Activated B cell treated with CpG ODN at 0.5 μM for 24 hours (primary cell): ENCODE results near the gene GALC. TPM values are rescaled to one million over a fixed set of nuclear protein-coding genes. Genes with fewer than 3 reads are reported as not detected.

ENCODE experiments used
- ATAC-seq: fragments of 200-7000 bp; cut with Tn5 transposase; one replicate; pipeline ENCODE4 v1.10.0; 2021; ENCODE audit warnings: low read depth, mild to moderate bottlenecking, moderate library complexity
- CTCF ChIA-PET: fragments of 350-600 bp; sonication (Branson Sonifier 250); formaldehyde crosslinking; loops from one replicate; lab custom pipeline; 2021; ENCODE audit warnings: antibody characterized with exemption; lab: Charles Lee
- POLR2A ChIA-PET: fragments of 350-600 bp; sonication (Branson Sonifier 250); formaldehyde crosslinking; loops from one replicate; lab custom pipeline; 2021; ENCODE audit warnings: antibody characterized with exemption; lab: Charles Lee
- DNase-seq: peaks from one replicate; pipeline ENCODE4 v3.0.0; 2022
- H3K27ac Mint-ChIP-seq: one replicate; pipeline ENCODE4 v1.8.0; 2020; ENCODE audit warnings: mixed read lengths
- H3K27me3 Mint-ChIP-seq: one replicate; pipeline ENCODE4 v1.8.0; 2021; ENCODE audit warnings: mixed read lengths
- H3K36me3 Mint-ChIP-seq: one replicate; pipeline ENCODE4 v1.8.0; 2021; ENCODE audit warnings: low read depth, mixed read lengths
- H3K4me1 Mint-ChIP-seq: one replicate; pipeline ENCODE4 v1.8.0; 2021; ENCODE audit warnings: mixed read lengths
- H3K4me3 Mint-ChIP-seq: one replicate; pipeline ENCODE4 v1.8.0; 2020; ENCODE audit warnings: mild to moderate bottlenecking, mixed read lengths
- H3K9me3 Mint-ChIP-seq: one replicate; pipeline ENCODE4 v1.8.0; 2020; ENCODE audit warnings: mixed read lengths
- intact Hi-C: fragments of 100-400 bp; cut with micrococcal nuclease; formaldehyde crosslinking; loops from one replicate; pipeline ENCODE4 v1.15.1; 2024
- total RNA-seq: library from RNA; stranded (reverse); gene quantifications from 2 replicates; pipeline ENCODE4 v1.2.3, GENCODE V29; 2022
- TF ChIP-seq, protein P1 (sequence below): fragments of 200-600 bp; IDR thresholded peaks from one replicate; pipeline ENCODE4 v1.8.0; 2022; ENCODE audit warnings: antibody characterized with exemption, mild to moderate bottlenecking

GALC gene
- total RNA-seq, 1 donor from 2014 or later, result 8.3 TPM

DNA sequence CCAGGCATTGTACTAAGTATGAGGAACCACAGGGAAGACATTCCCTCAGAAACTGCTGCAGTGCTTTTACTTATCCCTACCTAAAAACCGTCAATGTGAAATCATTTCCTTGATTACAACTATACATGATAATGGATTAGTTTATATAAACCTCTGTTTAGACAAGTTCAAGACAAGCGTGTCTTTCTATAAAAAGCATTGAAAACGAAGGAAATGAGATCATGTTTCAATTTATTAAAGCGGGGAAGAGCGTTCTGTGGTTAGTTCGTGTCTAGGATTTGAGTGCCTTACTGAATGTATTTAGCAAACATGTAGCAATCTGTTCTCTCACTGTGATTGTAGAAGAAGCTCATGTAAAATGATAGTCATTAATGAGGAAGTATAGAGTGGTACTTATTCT, 37.5 kb downstream of the GALC start:
- H3K36me3 Mint-ChIP-seq, result peaks cover 21% of the 10 kb centered on the region
- peaks cover 33% of the 10 kb centered on the region for H3K4me1 Mint-ChIP-seq
- TF ChIP-seq, protein P1, sequence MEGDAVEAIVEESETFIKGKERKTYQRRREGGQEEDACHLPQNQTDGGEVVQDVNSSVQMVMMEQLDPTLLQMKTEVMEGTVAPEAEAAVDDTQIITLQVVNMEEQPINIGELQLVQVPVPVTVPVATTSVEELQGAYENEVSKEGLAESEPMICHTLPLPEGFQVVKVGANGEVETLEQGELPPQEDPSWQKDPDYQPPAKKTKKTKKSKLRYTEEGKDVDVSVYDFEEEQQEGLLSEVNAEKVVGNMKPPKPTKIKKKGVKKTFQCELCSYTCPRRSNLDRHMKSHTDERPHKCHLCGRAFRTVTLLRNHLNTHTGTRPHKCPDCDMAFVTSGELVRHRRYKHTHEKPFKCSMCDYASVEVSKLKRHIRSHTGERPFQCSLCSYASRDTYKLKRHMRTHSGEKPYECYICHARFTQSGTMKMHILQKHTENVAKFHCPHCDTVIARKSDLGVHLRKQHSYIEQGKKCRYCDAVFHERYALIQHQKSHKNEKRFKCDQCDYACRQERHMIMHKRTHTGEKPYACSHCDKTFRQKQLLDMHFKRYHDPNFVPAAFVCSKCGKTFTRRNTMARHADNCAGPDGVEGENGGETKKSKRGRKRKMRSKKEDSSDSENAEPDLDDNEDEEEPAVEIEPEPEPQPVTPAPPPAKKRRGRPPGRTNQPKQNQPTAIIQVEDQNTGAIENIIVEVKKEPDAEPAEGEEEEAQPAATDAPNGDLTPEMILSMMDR, result no peak
- DNase-seq (no peak), ATAC-seq (no peak)
- intact Hi-C loops, result no loop called here
- no peak overlapping the region for H3K4me3 Mint-ChIP-seq
- H3K27ac Mint-ChIP-seq, result no peak overlapping the region
- ChIA-PET POLR2A (no interaction called here), CTCF (interaction anchor here (1.2 kb wide), 1 partner anchor 11 kb away, joined by 3 read pairs; no protein-coding TSS in a partner anchor)
- peaks cover 6% of the 10 kb centered on the region for H3K9me3 Mint-ChIP-seq
- no peaks in the 10 kb centered on the region for H3K27me3 Mint-ChIP-seq

DNA sequence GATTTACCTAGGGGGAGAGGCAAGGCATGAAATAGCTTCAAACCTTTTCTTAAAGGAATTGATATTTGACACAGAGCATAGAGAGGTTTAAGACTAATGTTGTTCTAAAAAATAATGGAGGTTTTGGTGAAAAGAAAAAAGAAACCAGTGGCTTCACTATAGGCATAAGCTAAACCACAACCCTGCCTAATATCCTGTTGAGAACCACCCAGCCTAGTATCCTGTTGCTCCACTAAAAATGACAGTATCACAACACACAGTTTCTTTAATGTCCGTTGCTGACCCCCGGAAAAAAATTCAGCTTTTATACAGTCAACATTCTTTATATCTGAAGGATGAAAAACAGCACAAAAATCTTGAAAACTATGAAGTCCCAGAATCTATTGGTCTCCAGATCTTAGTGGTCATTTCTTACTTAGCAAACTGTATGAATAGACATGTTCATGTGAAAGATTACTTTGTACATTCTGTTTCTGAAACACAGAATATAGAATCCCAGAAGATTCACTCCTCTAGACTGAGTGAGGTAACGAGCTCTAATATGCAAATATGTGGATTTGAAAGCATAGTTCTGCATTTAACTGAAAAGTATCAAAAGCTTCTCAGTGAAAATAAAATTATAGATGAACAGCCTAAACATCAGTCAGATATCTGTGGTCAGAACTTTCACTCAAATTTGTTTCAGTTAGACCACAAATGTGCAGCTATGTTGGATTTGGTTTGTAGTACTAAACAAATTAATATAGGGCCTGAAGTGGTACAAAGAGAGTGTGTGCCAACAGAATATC, 40.5 kb downstream of the GALC start:
- intact Hi-C loops, result loop anchor here (2.0 to 5.0 kb wide), 2 partner anchors 40 to 54 kb away; partner anchors contain the start of gene GALC
- POLR2A ChIA-PET, result interaction anchor here (0.8 to 3.1 kb wide), 5 partner anchors 39 to 216 kb away, joined by 3 to 18 read pairs (median 6); partner anchors contain the start of genes GALC and GPR65
- DNase-seq (no peak), ATAC-seq (peak; percentile 57)
- TF ChIP-seq, protein P1, result no peak
- Mint-ChIP-seq H3K36me3 (peaks cover 14% of the 10 kb centered on the region), H3K27me3 (no peaks in the 10 kb centered on the region), H3K4me1 (peaks cover 24% of the 10 kb centered on the region), H3K9me3 (no peaks in the 10 kb centered on the region), H3K4me3 (peak overlapping the region; percentile 64), H3K27ac (peak overlapping the region; percentile 69)
- CTCF ChIA-PET, result interaction anchor here (1.3 to 1.8 kb wide), 5 partner anchors 41 to 282 kb away, joined by 3 to 11 read pairs (median 5); partner anchors contain the start of gene GALC

DNA sequence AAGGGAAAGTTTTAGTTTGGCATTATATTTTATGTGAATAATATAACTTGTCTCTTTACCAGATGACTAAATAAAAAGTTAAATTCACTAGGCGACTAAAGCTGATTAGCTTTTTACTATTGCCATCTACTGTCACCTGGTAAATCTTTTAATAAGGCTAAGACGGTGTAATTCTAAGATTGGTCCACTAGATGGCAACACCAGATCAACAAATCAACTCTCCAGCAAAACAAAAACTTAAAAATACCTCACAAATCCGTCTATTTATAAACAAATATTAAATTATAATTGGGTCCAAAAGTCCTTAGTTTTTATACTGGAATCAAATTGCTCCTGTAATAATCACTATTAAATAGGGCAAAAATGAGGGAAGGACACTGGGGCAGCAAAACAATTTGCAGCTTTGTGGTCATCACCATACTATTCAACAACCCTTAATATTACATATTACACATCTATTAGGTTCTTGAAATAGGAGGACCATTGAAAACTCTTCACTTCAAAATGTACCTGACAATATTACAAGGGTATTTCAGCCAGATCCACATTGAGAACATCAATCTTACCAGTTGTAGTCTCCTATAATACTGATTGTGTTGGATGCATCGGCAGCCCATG, 47.9 kb downstream of the GALC start:
- TF ChIP-seq, protein P1, result no peak
- intact Hi-C loops, result loop anchor here (1.0 to 10.0 kb wide), 9 partner anchors 68 to 1080 kb away; partner anchors contain the start of gene ZC3H14
- DNase-seq, result no peak
- POLR2A ChIA-PET, result interaction anchor here (0.8 to 1.3 kb wide), 2 partner anchors 48 to 50 kb away, joined by 3 to 5 read pairs; partner anchors contain the start of gene GALC
- no peak overlapping the region for H3K4me3 Mint-ChIP-seq
- no peaks in the 10 kb centered on the region for H3K27me3 Mint-ChIP-seq
- peaks cover 52% of the 10 kb centered on the region for H3K36me3 Mint-ChIP-seq
- no peak overlapping the region for H3K27ac Mint-ChIP-seq
- no peaks in the 10 kb centered on the region for H3K4me1 Mint-ChIP-seq
- H3K9me3 Mint-ChIP-seq, result no peaks in the 10 kb centered on the region
- no peak for ATAC-seq
- CTCF ChIA-PET, result interaction anchor here (0.7 to 4.5 kb wide), 23 partner anchors 9 to 435 kb away, joined by 3 to 105 read pairs (median 5); partner anchors contain the start of genes GALC and GPR65

DNA sequence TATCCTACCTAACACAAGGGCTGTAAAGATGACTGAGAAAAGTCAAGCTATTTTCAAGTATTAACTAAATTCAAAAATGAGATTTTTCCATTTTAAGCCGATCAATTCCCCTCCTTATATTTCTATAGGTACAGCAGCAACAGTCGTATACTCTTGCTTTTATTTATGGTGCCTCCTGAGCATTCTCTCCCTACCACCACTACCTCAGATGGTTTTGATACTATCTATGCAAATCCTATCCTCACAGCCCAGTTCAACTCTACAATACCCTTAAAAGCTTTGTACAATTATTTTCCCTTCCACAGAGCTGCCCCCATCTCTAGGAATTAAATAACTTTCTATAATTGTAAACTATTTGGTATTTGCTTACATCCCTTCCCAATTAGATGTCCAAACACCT, 52.1 kb downstream of the GALC start:
- TF ChIP-seq, protein P1, result no peak
- no peak for DNase-seq
- POLR2A ChIA-PET, result no interaction called here
- no peak overlapping the region for H3K27ac Mint-ChIP-seq
- intact Hi-C loops, result loop anchor here (10.0 kb wide), 1 partner anchor 1084 kb away; no protein-coding TSS in a partner anchor
- H3K9me3 Mint-ChIP-seq, result no peaks in the 10 kb centered on the region
- no peaks in the 10 kb centered on the region for H3K27me3 Mint-ChIP-seq
- CTCF ChIA-PET, result interaction anchor here (1.3 kb wide), 1 partner anchor 228 kb away, joined by 5 read pairs; no protein-coding TSS in a partner anchor
- peaks cover 45% of the 10 kb centered on the region for H3K36me3 Mint-ChIP-seq
- H3K4me3 Mint-ChIP-seq, result no peak overlapping the region
- ATAC-seq, result no peak
- H3K4me1 Mint-ChIP-seq, result peaks cover 6% of the 10 kb centered on the region
